SK-N-MC (cell line): ENCODE results near the gene PPP6R3.

Experiments used
- EZH2 ChIP-seq: fragments of 200-600 bp; sonication (generic); IDR thresholded peaks from one replicate; pipeline ENCODE4 v1.6.1; 2017; ENCODE audit warnings: antibody characterized with exemption
- FOXP2 ChIP-seq: optimal IDR thresholded peaks from 2 replicates; pipeline ENCODE3; 2011; ENCODE audit warnings: mild to moderate bottlenecking, moderate library complexity; ENCODE audit not compliant: insufficient read depth; ENCODE audit errors: extremely low read length, control extremely low read depth
- POLR2AphosphoS5 ChIP-seq: IDR thresholded peaks from 2 replicates; pipeline ENCODE4 v1.6.1; 2012; ENCODE audit warnings: mild to moderate bottlenecking, low read depth, low read length, borderline replicate concordance

DNA sequence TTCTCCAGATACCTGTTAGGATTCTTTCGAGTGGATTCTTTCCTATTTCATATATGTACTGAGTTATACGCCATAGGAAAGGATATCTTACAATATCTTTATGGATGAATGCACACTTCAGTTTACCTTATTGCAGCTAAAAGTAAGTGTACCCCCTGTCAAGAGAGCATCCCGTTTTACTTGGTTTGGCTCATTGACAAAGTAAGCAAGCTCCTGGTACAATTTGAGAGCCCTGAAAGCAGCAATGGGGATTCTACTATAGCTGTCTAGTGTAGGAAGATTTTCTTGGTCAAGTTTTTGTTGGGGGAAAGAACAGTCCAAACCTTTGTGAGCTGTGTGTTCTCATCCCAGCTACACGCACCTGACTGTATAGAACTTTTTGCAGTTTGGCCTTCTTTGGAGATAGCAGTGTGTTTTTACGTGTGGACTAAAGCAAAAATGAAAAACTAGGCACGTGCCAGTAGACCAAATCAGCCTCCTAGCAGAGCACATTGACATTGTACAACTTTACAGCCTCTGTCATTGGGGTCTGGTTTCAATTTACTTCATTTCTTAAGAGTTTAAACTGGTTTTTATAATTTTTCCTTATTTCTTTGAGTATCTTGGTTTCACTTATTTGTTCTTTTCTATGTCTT, 44.0 kb downstream of the PPP6R3 start:
- TF ChIP-seq EZH2 (no peak), POLR2AphosphoS5 (no peak), FOXP2 (no peak)
